ENCODE data around the gene C14orf93. TPM values are rescaled to one million over a fixed set of nuclear protein-coding genes. Genes with fewer than 3 reads are reported as not detected.

Gene C14orf93
- total RNA-seq, 4 donors from 2014 or later: 7.2 to 18.6 (median 10.4) TPM

DNA sequence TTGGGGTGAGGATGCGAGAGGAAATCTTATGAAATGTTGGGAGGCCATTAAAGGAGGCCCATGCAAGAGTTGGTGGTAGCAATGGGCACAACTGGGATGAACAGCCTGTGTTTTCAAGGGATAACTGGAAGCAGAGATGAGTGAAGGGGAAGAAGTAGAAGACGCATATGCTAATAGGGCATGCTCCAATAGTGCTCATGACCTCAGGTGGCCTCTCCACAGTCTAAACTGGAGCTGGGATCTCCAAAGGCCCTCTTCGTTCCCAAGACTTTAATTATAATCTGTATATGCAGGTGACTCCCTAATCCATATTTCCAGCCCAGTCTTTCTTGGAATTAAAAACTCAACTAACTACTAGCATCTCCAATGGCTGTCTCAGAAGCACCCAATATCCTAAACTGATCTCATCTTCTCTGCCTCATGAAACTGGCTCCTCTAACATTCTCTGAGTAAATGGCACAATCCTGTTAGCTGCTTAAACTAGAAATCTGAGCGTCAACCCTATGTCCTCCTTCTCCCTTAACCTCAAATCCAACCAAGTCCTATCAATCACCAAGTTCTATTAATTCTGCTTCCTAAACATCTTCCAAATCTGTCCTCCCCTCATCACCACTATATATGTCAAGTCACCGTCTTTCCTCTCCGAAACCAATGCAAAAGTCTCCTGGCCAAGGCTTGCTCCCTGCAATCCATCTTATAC, 24.8 kb downstream of the C14orf93 start:
- intact Hi-C loops (cut with DNase I; ENCODE audit: low total_unique reads): loop anchor here (5.0 kb wide), 1 partner anchor 72 kb away; the partner anchor contains the start of gene CDH24
- Histone ChIP-seq H3K9me3 (no peaks in the 10 kb centered on the region), H3K36me3 (no peaks in the 10 kb centered on the region), H3K27ac (no peak overlapping the region), H3K4me3 (no peak overlapping the region), H3K27me3 (no peaks in the 10 kb centered on the region), H3K4me1 (no peaks in the 10 kb centered on the region)
- DNase-seq: no peak
- no peak for TF ChIP-seq POLR2A (IDR thresholded peaks at IDR 0.05)
- no peak for TF ChIP-seq CTCF (IDR thresholded peaks at IDR 0.05)

DNA sequence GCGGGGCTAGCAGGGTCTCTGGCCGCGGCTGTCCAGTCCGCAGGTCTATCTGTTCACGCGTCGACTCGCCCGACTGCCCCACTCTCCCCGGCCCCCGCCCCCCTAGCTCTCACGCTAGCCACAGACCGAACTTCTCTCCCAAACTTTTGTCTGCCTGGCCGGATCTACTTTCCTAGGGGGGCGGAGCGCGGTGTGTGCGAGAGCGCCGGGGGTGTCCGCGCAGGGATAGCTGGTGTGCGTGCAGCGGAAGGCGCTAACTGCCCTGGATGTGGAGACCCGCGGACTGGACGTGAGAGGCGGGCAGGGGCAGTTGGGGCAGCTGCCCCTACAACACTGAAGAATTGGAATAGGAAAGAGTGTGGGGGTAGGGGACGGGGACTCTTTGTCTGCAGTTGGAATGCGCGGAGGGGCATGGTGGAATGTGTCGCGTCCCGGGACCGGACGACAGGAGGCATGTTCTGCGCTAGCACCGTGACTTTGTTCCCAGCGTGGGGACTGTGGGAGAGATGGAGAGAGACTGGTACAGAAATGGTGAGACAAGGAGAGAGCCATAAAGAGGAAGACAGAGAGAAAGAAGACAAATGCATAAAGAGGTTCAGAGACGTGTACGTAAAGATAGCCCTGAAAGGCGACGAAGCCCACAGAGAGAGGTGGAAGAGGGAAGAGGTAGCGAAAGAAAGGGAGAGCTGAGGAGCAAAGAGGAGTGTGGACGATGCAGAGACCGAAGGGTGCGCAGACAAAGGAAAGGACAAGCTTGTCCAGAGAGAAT, 27.3 kb downstream of the C14orf93 start, which contains the start of gene AJUBA:
Gene AJUBA (minus strand): TSS at position 75 of the 769 bp plus-strand sequence. CDS start 285 bp downstream, outside the sequence.
- peak within 1 kb of the TSS; percentile 88 to 96 for H3K27ac ChIP-seq
- DNase-seq: peak; percentile 93
- H3K9me3 ChIP-seq: no peaks in the 10 kb centered on the region
- no peaks in the 10 kb centered on the region for H3K27me3 ChIP-seq
- peak in 1 of 2 donors; percentile 54 for TF ChIP-seq POLR2A (IDR thresholded peaks at IDR 0.05)
- no peak for TF ChIP-seq CTCF (IDR thresholded peaks at IDR 0.05)
- H3K4me1 ChIP-seq: peaks cover 0 to 3% of the 10 kb centered on the region in 2 donors
- H3K36me3 ChIP-seq: no peaks in the 10 kb centered on the region
- H3K4me3 ChIP-seq: peak within 1 kb of the TSS; percentile 65 to 85
- intact Hi-C loops (cut with DNase I; ENCODE audit: low total_unique reads): no loop called here

GRCh38 chr14:22981876-22982476, 28.0 kb downstream of the C14orf93 start:
- intact Hi-C loops (cut with DNase I; ENCODE audit: low total_unique reads): no loop called here
- DNase-seq: no peak
- no peaks in the 10 kb centered on the region for H3K9me3 ChIP-seq
- H3K27ac ChIP-seq: peak overlapping the region; percentile 88 to 96
- no peak for TF ChIP-seq CTCF (IDR thresholded peaks at IDR 0.05)
- no peak for TF ChIP-seq POLR2A (IDR thresholded peaks at IDR 0.05)
- H3K4me1 ChIP-seq: peaks cover 2 to 6% of the 10 kb centered on the region in 2 donors
- no peaks in the 10 kb centered on the region for H3K27me3 ChIP-seq
- H3K36me3 ChIP-seq: no peaks in the 10 kb centered on the region
- H3K4me3 ChIP-seq: peak overlapping the region; percentile 65 to 85

DNA sequence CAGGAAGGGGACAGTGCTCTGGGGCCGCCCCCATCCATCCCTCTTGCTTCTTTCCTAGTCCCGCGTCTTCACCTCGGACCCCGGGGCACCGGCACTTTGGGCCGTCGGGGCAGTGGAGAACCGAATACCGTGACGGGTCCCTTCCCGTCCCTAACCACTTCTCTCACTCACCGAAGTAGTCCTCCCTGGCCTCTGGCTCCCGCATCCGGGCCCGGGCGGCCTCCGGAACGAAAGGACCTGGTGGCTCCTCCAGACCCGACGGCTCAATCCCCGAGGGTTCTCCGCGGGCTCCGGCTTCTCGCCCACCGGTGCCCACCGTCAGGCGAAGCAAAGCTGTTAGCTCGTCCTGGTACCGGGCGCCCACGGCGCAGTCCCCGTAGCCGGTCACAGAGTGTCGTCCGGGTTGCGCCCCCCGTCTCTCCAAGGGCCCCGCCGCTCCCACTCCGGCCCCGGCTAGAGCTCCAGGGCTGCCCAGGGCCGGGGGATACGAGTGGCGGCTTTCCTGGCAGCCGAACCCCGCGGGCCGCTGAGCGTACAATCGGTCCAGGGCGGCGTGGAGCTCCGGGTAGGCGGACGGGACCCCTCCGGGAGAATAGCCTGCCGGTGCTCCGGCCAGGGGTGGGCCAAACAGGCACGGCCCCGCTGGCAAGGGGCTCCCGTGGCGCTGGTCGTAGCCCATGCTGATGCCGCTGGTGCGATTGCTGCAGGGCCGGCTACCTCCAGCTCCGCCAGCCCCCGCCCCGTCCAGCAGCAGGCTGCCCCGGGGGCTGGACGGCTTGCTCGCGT, 28.7 kb downstream of the C14orf93 start:
- Histone ChIP-seq H3K27me3 (no peaks in the 10 kb centered on the region), H3K9me3 (no peaks in the 10 kb centered on the region), H3K4me1 (peaks cover 6% of the 10 kb centered on the region in 2 donors), H3K4me3 (peak overlapping the region; percentile 65 to 85), H3K36me3 (no peaks in the 10 kb centered on the region), H3K27ac (peak overlapping the region; percentile 88 to 96)
- DNase-seq: no peak
- intact Hi-C loops (cut with DNase I; ENCODE audit: low total_unique reads): no loop called here
- TF ChIP-seq CTCF (IDR thresholded peaks at IDR 0.05) (no peak), POLR2A (IDR thresholded peaks at IDR 0.05) (no peak)

Measured in uterus (tissue), 4 donors.